Raji (cell line): ENCODE results near the gene LY6G6C.

Source experiments
- POLR2A ChIP-seq: IDR thresholded peaks from 2 replicates; pipeline ENCODE4 v1.6.1; 2011; ENCODE audit warnings: low read depth, low read length, control low read depth; ENCODE audit not compliant: insufficient read depth

Gene LY6G6C

DNA sequence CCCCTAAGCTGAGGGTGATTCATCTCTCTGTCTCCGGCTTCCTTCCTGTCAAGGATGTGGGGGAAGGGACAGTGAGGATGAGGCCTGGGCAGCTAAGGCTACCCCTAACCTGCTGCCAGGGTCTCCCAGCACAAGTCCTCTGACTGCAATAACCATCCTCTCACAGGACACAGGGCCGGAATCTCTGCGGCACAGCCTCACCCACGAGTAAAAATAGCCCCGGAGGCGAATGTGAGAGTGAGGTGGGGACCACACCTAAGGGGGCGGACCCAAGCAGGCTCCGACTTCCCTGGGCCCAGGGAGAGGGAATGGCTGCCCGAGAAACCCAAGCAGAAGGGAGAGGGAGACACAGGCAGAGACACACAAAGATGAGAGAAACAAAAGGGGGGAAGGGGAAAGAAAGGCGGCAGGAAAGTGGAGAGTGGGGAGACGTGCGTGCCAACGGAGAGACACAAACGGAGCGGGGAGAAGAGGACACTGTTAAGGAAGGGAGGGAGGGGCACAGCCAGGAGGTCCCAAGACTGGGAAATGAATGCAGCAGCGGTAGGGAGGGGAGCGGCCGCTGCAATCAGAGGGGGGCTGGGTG lies 13.4 kb upstream of the LY6G6C start:
- peak; percentile 44; the same call in 1 of the 2 replicates for TF ChIP-seq POLR2A

DNA sequence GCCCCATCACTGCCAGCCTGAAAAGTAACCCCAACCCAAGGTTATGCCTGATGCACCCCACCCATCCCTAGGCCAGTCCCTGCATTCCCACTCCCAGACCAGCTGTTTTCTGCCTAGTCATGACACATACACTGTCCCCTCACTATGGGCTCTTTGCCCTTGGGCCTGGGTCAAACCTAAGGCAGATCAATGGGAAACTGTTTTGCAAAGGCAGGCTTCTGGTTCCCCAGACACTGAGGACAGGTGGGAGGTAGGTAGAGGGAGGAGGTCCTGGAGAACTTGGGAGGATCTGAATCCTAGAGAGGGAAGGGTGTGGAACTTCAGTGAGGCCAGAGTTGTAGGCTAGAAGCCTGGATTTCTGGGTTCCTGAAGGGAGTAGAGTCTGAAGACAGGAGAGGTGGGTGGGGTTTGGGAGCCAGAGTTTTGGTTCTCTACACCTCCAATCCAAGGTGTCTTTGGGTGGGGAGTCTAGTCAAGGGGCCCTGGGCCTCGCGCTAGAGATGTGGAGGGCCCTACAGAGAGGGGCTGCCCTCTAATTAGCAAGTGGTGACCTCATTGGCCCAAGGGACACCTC lies 12.8 kb upstream of the LY6G6C start:
- no peak for TF ChIP-seq POLR2A

DNA sequence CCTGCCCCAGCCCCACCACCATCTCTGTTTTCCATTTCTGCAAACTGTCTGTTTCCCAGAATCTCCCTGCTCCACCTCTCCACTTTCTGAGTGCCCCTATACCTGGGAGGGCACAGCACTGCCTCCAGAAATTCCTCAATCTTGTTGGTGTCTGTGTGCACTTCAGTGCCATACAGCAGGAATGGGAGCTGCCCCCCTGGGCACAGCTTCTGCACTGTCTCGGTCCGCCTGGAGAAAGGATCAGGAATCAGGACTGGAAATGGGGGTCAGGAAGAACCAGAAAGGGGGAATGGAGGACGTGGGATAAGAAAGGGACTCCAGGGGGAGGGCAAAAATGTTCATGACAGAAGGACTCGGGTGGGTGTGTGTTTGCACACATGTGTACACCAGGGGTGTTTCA lies 12.2 kb upstream of the LY6G6C start:
- no peak for TF ChIP-seq POLR2A

DNA sequence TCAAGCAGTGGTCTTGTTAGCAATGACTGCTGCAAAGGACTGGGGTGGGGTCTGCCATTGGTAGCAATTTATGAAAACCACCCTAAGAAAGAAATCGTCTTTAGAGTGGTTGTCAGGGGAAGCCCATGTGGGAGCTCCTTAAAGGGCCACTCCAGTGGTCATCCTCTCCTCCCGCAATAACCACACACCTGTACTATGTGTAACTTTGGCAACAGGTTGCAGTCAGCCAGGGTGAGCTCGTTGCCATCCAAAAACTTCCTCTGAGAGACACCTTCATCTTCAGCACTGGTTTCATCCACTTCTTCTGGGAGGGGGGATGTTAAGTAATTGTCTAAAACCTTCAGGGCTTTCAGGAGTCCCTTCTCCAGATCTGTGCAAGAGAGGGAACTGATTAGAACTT lies 10.5 kb upstream of the LY6G6C start:
- TF ChIP-seq POLR2A = no peak

- TF ChIP-seq POLR2A = no peak
These were observed 9.1 kb upstream of the LY6G6C start for GRCh38 chr6:31730631-31731086.

DNA sequence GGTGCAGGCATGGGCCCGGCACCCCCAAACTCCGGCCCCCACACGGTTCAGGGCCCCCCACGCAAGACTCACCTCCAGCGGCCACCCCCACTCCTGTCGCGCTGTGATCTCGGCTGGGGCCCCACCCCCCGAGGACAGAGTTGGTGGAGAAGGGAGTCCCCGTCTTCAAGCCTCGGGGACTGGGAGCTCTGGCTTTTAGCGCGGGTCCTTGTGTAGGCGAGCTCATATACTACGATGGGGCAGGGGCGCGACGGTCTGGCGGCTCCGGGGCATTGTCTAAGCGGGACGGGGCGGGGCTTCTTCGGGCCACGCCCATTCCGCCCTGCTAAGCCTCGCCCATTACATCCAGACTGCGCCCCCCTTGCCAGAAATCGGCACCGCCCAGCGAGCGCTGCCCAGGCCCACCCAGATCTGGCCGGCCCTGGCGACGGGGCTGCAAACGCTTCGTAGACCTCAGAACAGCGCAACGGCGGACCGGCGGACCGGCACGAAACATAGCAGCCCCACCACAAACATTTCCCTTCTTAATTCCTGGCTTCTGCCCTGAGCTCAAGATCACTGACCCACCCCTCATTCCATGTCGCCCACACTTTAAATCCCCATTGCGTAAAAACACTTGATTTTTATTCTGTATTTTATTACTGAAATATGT lies 8.6 kb upstream of the LY6G6C start:
- TF ChIP-seq POLR2A = peak; percentile 31; the same call in 1 of the 2 replicates

DNA sequence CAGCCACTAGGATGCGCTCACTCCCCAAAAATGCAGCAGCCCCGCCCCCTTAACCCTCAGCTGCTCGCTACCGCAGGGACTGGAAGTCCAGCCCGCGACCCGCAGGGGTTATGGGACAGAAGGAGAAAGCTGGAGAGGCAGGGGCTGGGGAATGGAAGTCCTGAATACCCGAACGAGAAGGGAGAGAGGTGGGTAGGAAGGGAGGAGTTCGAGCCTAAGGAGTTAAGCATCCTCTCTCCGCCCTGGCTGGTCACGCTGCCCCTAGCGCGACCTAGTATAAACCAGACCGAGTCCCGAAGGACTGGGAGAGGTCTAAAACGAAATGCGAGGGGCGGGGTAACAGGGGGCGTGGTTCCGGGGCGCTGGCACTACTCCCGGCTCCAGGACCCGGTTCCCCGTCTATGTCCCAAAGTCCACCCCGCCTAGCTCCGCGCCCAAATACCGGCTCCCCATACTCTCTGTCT lies 8.0 kb upstream of the LY6G6C start:
- TF ChIP-seq POLR2A = no peak; the same call in 1 of the 2 replicates

DNA sequence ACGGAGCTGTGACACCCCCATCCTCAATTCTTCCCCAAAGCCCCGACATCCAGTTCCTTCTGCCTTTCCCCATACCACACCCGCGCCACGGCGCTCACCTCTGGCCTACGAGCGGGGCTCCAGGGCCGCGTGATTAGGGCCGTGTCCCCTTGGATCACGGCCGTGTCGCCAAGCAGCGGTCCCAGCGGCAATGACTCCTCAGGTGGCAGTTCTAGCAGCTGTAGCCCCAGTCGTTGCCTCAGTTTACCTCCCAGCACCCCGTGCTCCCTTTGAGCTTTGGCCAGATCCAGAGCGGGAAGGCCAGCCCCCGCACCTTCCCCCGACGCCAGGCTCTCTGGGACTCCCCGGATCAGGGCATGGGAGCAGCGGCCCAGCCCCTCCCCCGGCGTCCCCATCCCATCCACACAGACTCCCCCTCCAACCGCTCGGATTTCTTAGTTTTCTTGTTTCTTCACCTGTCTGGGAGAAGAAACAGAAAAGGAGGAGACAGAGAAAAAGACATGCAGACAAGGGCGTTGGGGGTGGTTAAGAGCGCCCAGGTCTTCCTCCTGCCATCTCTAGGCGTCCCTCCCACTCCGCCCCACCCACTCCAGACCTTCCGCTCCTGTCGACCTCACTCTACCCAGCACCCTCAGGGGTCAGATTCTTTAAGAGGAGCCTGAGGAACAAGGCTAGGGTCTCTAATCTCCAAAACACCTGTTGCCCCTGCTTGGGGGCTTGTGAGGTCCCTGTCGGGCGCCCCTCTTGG lies 7.4 kb upstream of the LY6G6C start, which contains the start of gene DDAH2:
Gene DDAH2, minus strand, starts transcription at position 533 of the 748 bp plus-strand sequence. Its CDS starts 138 bp downstream, at position 395.
- TF ChIP-seq POLR2A = no peak

- no peak for TF ChIP-seq POLR2A
These were observed 6.4 kb upstream of the LY6G6C start for GRCh38 chr6:31727717-31728671.

GRCh38 chr6:31727034-31727716 lies 5.6 kb upstream of the LY6G6C start:
- peak; percentile 37; the same call in 1 of the 2 replicates for TF ChIP-seq POLR2A

DNA sequence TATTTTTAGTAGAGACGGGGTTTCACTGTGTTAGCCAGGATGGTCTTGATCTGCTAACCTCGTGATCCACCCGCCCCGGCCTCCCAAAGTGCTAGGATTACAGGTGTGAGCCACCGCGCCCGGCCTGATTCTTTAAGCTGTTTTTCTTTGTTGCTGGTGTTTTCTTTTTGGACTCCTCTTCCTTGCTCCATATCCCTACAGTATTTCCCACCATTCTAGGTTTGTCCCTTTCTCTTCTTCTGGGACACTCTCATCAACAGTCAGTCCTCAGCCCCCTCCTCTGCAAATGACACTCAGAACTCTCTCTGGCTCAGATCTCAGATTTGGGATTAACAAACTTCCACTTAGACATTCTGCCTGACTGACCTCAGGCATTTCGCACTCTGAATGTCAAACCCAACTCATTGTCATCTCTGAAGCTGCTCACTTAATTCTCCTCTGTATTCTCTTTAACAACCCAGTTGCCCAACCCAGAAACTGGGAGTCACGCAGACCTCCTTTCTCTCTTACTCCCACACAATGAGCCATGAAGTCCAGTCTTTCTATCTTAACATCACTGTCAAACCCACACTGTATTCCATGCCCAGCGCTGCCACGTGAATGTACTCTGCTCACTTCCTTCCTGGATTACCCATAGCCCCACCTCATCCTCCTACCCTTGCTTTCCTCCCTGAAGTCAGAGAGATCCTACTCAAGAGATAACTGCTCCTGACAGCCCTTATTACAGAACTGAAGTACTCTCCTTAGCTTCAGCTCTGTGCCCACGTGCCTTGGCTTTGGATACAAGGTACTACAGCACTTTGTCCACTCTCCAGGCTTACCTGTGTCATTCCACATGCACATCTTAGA lies 4.2 kb upstream of the LY6G6C start:
- no peak for TF ChIP-seq POLR2A

- no peak for TF ChIP-seq POLR2A
These were observed 2.6 kb upstream of the LY6G6C start for GRCh38 chr6:31723980-31724691.
